Measurements from ENCODE around the gene RBM20.
"Not testable (repeated sequence)": the region's sequence is repeated elsewhere in the genome, so short reads cannot be mapped to it uniquely, and the experiment has no call there.

RBM20 gene

DNA sequence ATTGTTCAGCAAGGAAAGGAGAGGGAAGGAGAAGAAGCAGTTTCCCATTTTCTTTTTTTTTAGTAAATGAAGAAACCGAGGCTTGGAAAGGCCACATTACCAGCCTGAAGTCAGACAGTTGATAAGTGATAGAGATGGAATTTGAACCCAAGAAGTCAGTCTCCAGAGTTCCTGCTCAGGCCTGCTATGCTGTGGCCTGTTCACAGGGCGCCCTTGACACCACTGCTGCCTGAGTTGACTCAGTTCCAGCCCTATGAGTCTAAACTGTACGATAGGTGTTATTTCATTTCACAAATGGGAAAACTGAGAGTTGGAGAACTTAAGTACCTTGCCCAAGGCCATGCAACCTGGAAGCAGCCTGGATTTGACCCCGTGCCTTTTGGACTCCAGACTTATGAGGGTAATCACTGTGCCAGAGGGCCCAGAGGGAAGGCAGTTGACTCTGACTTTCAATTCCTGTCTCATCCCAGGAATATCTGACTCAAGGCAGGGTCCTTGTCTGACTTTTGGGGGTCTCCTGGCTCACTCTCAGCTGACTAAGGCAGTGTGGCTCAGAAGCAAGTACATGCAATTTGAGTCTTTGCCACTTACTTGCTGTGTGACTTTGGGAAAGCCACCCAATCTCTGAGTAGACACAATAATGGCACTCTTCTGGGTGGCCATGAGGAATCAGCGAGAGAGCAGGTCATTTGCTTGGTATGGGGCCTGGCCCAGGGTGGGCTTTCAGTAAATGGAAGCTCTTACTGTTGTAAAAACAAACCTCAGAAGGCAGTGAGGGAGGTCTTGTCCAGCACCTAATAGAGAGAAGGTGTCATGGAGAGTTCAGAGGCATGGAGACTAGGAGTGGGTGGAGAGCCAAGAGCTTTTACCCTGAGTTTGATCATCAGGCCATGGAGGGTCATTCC, 17.9 kb upstream of the RBM20 start:
- no peak for DNase-seq

- no peak for DNase-seq
These were observed 16.0 kb upstream of the RBM20 start for GRCh38 chr10:110628161-110628560.

- no peak for DNase-seq
These were observed 14.4 kb upstream of the RBM20 start for GRCh38 chr10:110629680-110630191.

GRCh38 chr10:110631934-110632333, 12.2 kb upstream of the RBM20 start:
- DNase-seq: no peak

DNA sequence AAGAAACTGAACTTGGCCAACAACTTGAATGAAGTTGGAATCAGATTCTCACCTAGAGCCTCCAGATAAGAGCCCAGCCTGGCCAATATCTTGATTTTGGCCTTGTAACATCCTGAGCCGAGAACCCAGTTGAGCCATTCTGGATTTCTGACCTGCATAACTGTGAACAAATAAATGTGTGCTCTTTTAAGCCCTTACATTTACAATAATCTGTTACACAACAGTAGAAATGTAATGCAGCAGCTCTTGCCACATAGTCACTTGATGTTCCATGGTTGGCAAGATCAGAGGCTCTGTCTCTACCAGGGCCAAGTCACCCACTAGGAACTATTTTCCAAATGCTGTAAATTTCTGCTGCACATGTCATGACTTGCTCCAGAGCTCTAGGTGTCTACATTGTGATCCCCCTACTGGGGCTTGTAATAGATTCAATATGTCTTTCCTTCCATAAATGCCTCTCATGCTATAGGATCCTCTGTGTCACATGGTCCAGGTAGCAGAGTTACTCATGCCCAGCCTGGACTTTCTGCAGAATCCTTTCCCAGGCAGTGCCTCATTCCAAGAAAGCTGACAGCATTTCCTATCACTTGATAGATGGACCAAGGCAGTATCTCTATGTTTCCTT, 11.4 kb upstream of the RBM20 start:
- no peak for DNase-seq

DNA sequence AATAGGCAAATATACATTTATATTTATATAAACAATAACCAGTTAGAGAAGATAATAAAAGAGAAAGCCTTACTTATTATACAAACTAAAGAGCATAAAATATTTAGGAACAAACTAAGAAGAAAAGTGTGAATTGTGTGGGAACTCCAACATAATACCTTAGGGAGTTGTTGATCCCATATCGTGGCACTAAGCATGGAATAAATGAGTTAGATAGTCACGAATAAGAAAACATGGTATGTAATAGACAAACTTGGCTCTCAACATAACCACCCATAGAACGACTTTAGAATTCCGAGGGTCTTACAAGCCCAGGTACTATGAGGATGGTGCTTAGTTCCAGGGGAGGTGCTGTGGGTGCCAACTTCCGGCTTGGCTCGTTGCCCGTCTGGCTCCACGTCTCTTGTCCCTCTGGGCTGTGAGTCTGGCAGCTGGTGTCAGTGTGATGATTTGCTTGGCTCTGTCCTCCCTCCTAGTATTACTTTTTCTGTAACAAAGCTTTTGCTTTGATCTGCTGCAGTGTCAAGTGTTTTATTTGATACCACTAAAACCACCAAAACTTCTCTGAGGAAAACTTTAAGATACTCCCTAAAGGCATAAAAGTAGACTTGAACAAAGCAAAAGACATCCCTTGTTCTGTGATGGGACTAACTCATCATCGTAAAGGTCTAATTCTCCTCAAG, 9.5 kb upstream of the RBM20 start:
- no peak for DNase-seq

GRCh38 chr10:110636572-110636931, 7.6 kb upstream of the RBM20 start:
- DNase-seq: no peak

GRCh38 chr10:110636932-110637557, 7.1 kb upstream of the RBM20 start:
- DNase-seq: no peak

GRCh38 chr10:110637558-110638053, 6.5 kb upstream of the RBM20 start:
- DNase-seq: no peak

- no peak for DNase-seq
These were observed 5.8 kb upstream of the RBM20 start for GRCh38 chr10:110638319-110638718.

DNA sequence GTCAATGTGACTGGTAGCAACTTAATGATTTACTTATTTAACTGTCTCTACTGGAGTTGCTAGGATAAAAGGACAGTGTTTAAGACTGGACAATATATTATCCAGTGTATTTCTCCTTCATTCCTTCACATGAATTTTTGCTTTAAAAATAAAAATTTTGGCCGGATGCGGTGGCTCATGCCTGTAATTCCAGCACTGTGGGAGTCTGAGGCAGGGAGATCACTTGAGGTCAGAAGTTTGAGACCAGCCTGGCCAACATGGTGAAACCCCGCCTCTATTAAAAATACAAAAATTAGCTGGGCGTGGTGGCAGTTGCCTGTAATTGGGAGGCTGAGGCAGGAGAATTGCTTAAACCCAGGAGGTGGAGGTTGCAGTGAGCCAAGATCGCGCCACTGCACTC, 5.1 kb upstream of the RBM20 start:
- DNase-seq: not testable (repeated sequence)

- not testable (repeated sequence) for DNase-seq
These were observed 4.3 kb upstream of the RBM20 start for GRCh38 chr10:110639858-110640257.

GRCh38 chr10:110641256-110641655, 2.9 kb upstream of the RBM20 start:
- peak; percentile 35 to 40 for DNase-seq

DNA sequence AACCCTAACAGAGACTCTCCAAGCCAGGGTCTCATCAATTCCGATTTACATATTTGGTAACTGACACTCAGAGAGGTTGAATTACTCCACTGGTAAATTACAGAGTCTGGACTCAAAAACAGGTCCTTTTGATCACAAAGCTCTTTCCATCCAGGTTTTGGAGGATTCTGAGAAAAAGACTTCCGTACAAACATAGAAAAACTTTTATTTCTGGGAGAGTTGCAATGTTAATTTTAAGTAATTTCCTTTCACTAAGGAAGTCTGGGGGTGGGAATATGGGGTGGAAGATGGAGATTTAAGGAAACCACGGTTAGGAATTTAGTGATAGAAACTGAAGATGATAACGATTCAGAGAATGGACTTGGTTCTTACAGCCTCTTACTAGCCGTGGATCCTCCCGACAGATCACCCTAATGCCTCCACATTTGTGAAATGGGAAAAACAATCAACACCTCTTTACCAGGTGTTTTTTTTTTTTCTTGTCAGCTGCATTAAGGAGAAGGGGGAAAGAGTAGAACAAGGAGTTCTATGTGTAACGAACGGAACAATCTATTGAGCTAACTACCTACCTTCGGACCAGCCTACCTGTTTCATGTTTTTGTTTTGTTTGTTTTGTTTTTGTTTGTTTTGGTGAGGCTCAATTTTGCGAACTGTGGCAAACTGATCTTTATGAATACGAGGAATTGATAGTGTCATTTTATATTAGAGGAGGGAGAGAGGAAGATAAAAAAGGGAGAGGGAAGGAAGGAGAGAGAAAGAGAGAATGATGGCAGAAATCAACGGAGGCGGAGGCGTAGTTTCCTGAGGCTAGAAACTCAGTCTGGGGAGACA, 1.7 kb upstream of the RBM20 start:
- no peak for DNase-seq

- no peak for DNase-seq
These were observed 992 bp upstream of the RBM20 start for GRCh38 chr10:110643035-110643652.

DNA sequence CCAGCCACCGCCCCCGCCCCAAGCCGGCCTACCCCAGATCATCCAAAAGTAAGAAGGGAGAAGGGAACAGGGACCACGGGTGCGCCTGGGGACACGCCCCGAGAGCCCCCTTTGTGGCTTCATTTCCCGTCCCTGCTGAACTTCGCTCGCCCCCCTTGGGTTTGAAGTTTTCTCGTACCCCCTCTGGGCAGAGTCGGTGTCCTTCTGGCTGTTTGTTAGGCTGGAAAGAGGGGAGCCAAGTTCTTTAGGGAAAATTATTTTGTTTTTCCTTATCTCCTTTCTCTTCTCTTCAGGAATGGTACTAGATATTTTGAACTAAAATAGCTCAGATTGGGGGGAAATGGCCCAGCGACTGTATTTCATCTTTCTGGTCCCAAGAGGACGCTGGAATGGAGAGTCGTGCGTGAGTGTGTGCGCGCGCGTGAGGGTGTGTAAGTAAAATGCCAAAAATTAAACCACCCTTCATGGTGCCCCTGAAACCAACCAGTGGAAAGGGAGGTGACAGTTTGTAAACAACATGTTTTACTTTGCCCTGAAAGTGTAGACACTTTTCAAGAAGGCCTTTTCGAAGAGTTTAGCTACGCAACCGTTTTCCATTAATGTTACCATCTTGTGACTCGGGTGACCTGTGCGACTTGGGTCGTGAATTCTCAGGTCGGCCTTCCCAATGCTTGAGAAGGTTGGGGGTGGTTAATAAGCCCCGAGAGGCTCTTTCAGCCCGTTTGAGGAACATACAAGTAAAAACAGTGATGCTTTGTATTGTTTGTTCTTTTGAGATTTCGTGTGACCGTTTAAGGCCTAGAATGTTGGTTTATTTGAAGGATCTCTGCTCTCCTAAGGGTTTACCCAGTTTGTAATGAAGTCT, 694 bp downstream of the RBM20 start:
- no peak for DNase-seq

- DNase-seq: no peak
These were observed 2.4 kb downstream of the RBM20 start for GRCh38 chr10:110646417-110647135.

DNA sequence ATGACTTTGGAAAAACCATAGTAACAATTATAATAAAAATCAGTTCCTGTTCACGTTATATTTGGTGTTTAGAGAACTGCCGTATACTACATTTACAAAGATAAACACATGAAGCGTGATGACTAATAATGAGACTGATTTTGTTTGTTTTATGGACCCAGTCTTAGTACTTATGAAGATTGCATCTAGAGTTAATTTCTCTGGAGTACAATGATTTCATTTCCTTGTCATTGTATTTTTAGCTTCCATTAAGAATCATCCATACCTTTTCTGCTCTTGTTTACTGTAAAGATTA, 2.9 kb downstream of the RBM20 start:
- no peak for DNase-seq

- no peak for DNase-seq
These were observed 4.7 kb downstream of the RBM20 start for GRCh38 chr10:110648692-110649346.
